Fibroblast of peridontal ligament (primary cell): Measurements from ENCODE around the gene KLHL9.

Experiments used
- DNase-seq: peaks from one replicate; pipeline ENCODE4 v3.0.0-alpha.2; 2010; ENCODE audit errors: extremely low read depth

KLHL9 gene

DNA sequence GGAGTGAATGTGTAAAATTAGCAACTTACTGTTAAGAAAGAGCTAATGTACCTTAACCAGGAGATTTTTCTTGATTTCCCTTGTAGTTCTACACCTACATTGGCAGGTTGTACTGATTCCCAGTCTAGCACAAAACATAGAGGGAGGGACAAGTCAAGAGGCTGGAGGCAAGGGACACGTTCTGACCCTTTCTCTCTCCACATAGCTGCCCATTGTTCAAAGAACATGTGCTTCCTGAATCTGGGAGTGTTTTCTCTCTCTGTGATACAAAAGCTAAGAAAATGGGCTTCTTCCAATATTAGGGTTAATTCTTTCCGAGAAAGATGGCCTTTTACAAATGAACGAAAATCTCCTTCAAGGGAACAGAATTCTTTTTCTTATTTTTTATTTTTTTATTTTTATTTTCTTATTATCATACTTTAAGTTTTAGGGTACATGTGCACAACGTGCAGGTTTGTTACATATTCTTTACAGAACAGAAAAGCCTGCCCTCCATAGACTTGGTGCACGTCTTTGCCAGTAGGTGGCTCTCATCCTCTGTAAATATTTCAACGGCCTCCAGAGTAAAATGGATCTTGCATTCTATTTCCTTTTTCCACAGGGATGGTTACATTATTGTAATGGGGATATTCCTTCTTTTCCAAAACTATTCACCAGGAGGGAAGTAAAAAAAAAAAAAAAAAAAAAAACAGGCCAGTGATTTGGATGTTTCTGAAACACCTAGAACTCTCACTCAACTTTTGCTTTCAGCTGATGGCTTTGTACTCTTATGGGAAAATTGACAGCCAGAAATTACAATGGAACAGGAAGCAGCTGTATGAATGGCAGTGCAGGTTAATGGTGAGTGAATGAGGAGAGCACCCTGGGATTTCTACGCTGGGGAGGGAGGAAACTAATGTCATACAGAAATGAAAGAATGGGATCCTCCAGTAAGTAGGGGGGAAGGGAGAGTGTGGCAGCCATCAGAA, 17.0 kb downstream of the KLHL9 start:
- DNase-seq = peak; percentile 63

- DNase-seq = no peak
Measured at GRCh38 chr9:21316860-21317259, 18.3 kb downstream of the KLHL9 start.

DNA sequence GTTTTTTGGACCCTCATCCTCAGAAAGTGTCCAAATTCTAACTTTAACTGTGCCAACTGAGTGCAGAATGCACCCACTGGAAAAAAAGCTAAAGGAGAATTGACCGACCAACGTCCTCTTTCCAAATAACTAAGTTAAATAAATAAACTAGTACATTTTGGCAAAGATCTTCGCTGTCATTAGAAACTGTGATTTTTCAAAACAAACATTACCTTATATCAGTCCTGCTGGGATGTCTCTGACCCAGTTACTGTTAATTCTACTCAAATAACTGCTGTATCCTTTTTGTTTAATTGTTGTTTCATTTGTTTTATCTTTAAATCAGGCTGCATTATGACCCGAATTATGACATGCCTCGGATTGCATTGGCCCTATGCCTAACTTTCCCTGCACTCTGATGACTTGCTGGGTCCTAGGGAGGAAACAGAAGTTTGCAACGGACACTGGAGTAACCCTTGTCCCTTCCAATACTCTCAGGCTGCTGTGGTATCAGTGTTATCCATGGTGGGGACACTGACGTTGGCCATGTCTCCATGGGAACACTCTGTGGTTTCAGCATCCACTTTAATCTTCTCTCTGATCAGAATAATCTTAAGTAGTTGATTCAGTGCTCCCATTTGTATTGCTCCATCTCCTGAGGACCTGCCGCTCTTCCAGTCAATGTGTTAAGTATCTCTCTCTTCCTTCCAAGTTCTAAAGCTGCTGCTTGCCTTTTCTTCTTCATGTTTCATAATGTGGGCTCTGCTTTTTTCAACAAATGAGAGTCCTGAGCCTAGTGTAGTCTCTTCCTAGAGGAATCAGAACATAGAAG, 19.0 kb downstream of the KLHL9 start:
- DNase-seq = peak; percentile 18

DNA sequence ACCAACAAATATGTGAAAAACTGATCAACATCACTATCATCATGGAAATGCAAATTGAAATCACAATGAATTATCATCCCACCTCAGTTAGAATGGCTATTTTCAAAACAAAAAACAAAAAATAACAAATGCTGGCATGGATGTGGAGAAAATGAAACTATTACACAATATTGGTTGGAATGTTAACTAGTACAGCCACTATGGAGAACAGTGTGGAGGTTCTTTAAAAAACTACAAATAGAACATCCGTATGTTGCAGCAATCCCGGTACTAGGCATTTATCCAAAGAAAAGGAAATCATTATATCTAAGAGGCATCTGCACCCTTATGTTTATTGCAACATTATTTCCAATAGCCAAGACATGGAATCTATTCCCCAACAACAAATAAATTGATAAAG, 21.1 kb downstream of the KLHL9 start:
- no peak for DNase-seq

DNA sequence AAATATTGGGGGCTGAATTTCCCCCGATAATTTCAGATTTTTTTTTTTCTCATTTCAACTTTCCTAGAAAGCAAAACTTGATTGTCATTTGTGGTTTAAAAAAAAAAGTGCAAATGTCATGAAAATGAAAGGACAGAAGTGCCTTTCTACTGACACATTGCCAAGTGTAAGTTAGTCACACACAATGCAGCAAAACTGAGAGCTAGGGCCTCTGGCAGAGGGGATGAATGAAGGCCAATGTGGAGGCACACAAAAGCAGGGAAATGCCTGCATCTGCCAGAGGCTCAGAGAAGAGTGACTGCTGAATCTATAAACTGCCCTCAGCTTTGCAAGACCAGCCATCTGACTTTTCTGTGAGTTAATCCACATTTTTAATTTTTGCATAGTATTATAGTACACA, 23.3 kb downstream of the KLHL9 start:
- no peak for DNase-seq

- no peak for DNase-seq
Measured at GRCh38 chr9:21305213-21305612, 30.0 kb downstream of the KLHL9 start, which contains the start of gene IFNA5. Gene IFNA5, minus strand, starts transcription at chr9:21305313. Its CDS starts 57 bp downstream, at chr9:21305256.

DNA sequence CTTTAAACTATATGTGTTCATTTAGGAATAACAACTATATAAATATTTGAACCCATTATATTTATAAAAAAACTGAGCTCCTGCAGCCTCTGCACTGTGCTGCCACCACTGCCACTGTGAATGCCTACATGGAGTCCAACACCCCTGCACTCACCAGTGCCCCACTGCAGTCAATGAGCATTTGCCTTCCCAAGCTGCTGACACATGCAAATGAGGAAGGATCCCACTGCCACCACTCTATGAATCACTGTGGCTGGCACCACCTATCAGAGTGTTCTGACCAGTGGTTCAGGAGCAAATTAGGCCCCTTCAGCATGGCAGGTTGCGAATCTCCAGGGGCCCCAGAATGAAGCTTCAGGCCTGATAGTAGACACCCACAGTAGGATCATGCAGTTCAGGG, 39.2 kb downstream of the KLHL9 start:
- DNase-seq = no peak

- no peak for DNase-seq
Measured at GRCh38 chr9:21294904-21295538, 40.2 kb downstream of the KLHL9 start.

DNA sequence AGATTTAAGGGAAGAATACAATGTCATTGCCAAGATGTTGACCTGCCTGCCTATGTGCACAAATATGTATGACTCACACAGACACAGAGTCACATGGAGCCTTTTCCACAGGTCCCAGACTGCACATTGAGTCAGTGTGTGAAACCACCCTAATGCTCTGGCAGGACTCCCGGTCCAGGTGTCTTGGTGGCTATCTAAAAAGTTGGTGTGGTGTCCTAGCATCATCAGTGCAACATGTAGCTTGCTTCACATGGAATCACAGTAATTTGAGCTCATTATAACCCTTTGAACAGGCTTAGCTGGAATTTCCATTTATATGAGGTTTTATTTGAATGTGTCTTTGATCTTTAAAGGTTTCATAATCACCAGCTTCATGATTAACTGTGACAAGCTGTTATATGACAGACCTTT, 40.8 kb downstream of the KLHL9 start:
- DNase-seq = no peak

- DNase-seq = no peak
Measured at GRCh38 chr9:21289848-21290247, 45.4 kb downstream of the KLHL9 start.

DNA sequence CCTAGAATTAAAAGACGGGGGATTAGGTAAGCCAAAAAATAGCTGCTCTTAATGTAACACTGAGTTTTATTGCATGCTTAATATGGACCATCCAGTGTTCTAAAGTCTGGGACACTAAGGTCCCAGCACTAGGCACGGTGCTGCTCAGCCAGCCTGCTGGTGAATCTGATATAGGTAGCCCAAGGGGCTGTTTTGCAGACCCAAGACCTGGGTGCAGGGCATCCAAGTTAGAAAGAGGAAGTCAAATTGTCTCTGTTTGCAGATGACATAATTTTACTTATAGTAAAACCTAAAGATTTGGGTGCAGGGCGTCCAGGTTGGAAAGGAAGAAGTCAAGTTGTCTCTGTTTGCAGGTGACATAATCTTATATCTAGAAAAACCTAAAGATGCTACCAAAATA, 47.9 kb downstream of the KLHL9 start:
- no peak for DNase-seq

DNA sequence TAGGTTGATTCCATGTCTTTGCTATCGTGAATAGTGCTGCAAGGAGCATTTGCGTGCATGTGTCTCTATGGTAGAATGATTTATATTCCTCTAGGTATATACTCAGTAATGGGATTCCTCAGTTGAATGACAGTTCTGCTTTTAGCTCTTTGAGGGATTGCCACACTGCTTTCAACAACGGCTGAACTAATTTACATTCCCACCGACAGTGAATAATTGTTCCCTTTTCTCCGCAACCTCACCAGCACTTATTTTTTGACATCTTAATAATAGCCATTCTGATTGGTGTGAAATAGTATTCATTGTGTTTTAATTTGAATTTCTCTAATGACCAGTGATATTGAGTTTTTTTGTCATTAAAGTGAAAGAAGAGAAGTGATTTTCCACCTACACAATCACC, 48.5 kb downstream of the KLHL9 start:
- no peak for DNase-seq

DNA sequence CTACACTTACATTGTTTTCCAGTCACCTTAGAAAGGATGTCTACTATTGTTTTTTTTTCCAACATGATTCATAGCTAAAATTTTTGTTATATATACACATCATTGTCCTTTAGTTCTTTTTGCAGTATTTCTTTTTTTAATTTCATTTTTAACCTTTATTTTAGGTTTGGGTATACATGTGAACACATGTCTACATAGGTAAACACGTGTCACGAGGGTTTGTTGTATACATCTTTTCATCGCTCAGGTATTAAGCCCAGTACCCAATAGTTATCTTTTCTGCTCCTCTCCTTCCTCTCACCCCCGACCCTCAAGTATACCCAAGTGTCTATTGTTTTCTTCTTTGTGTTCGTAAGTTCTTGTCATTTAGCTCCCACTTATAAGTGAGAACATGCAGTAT, 49.1 kb downstream of the KLHL9 start:
- no peak for DNase-seq

DNA sequence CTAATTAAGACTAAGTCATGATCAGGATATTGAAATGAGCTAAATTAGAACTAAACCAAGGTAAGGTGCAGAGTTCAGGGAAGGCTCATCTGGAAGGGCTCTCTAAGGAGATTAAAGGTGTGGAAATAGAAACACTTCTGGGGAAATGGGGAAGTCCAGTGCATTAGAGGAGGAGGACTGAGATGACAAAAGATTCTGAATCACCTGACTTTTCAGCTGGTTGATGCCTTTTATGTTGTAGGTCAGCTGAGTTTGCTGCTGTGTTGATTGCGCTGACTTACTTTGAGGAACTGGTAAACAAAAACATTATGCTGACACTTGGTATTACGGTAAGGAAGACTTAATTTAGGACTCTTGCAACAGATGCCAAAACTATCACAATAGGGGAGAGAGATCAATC, 53.9 kb downstream of the KLHL9 start:
- DNase-seq = no peak
